GM23338 (cell line): ENCODE measurements around the gene DMTF1. TPM values are rescaled to one million over a fixed set of nuclear protein-coding genes. Genes with fewer than 3 reads are reported as not detected.

Experiments used
- ATAC-seq: fragments of 200-7000 bp; cut with Tn5 transposase; 3 replicates; pipeline ENCODE4 v1.9.1; 2020
- DNase-seq: peaks from one replicate; pipeline ENCODE4 v3.0.0-alpha.2; 2015; ENCODE audit warnings: low spot score
- H2AFZ ChIP-seq: fragments of 200-600 bp; sonication (generic); 2 replicates; pipeline ENCODE4 v1.8.0; 2016; ENCODE audit warnings: antibody characterized with exemption, mild to moderate bottlenecking, moderate library complexity
- H3F3A ChIP-seq: fragments of 200-600 bp; sonication (generic); replicated peaks from 2 replicates; pipeline ENCODE4 v1.8.0; 2017; ENCODE audit warnings: antibody characterized with exemption, mixed run types, low read depth
- H3K27ac ChIP-seq: fragments of 200-600 bp; sonication (generic); 2 replicates; pipeline ENCODE4 v1.6.1; 2016; ENCODE audit warnings: low read depth
- H3K27me3 ChIP-seq: fragments of 200-600 bp; sonication (generic); 2 replicates; pipeline ENCODE4 v1.8.0; 2016; ENCODE audit warnings: mild to moderate bottlenecking, mixed run types, moderate library complexity; ENCODE audit not compliant: insufficient read depth
- H3K36me3 ChIP-seq: fragments of 200-600 bp; sonication (generic); 2 replicates; pipeline ENCODE4 v1.8.0; 2016; ENCODE audit warnings: mild to moderate bottlenecking; ENCODE audit not compliant: insufficient read depth
- H3K4me1 ChIP-seq: fragments of 200-600 bp; sonication (generic); 2 replicates; pipeline ENCODE4 v1.8.0; 2016; ENCODE audit warnings: mild to moderate bottlenecking, moderate library complexity; ENCODE audit not compliant: insufficient read depth
- H3K4me2 ChIP-seq: fragments of 200-600 bp; sonication (generic); 2 replicates; pipeline ENCODE4 v1.7.1; 2017; ENCODE audit warnings: mixed run types
- H3K4me3 ChIP-seq: fragments of 200-600 bp; sonication (generic); 2 replicates; pipeline ENCODE4 v1.6.1; 2016; ENCODE audit warnings: mixed run types
- H3K79me2 ChIP-seq: fragments of 200-600 bp; sonication (generic); replicated peaks from 2 replicates; pipeline ENCODE4 v1.8.0; 2017; ENCODE audit warnings: mild to moderate bottlenecking; ENCODE audit not compliant: insufficient read depth
- H3K9me2 ChIP-seq: fragments of 200-600 bp; sonication (generic); 2 replicates; pipeline ENCODE4 v1.8.0; 2017; ENCODE audit not compliant: insufficient read depth
- H4K20me1 ChIP-seq: fragments of 200-600 bp; sonication (generic); replicated peaks from 2 replicates; pipeline ENCODE4 v1.8.0; 2017; ENCODE audit warnings: mild to moderate bottlenecking; ENCODE audit not compliant: insufficient read depth
- H3K27ac Mint-ChIP-seq: 2 replicates; pipeline ENCODE4 v1.8.0; 2020; ENCODE audit warnings: inconsistent platforms, mild to moderate bottlenecking, moderate library complexity, mixed read lengths
- H3K27me3 Mint-ChIP-seq: 3 replicates; pipeline ENCODE4 v1.8.0; 2022; ENCODE audit warnings: low read depth, mild to moderate bottlenecking, moderate library complexity, mixed read lengths, inconsistent platforms; ENCODE audit not compliant: insufficient read depth, poor library complexity
- H3K36me3 Mint-ChIP-seq: 3 replicates; pipeline ENCODE4 v1.8.0; 2021; ENCODE audit warnings: low read depth, mild to moderate bottlenecking, inconsistent platforms, moderate library complexity, mixed read lengths
- H3K4me1 Mint-ChIP-seq: 3 replicates; pipeline ENCODE4 v1.8.0; 2020; ENCODE audit warnings: mild to moderate bottlenecking, inconsistent platforms, mixed read lengths
- H3K4me3 Mint-ChIP-seq: 3 replicates; pipeline ENCODE4 v1.8.0; 2021; ENCODE audit warnings: moderate library complexity, mild to moderate bottlenecking, inconsistent platforms, mixed read lengths
- H3K9me3 Mint-ChIP-seq: 3 replicates; pipeline ENCODE4 v1.8.0; 2020; ENCODE audit warnings: moderate library complexity, mild to moderate bottlenecking, inconsistent platforms, mixed read lengths
- CREB1 ChIP-seq: fragments of 250-450 bp; sonication (Bioruptor Pico); IDR thresholded peaks from 2 replicates; pipeline ENCODE4 v1.5.0; 2020; ENCODE audit warnings: low read depth, mild to moderate bottlenecking, moderate library complexity
- CTCF ChIP-seq, 2 experiments: fragments of 200-600 bp in 1 of 2; sonication (generic) in 1 of 2; conservative IDR thresholded peaks; 2 replicates each; pipeline versions ENCODE4 v1.5.1 to v1.6.1; 2016 to 2017; ENCODE audit warnings: antibody characterized with exemption in 2 of 2, low read depth in 2 of 2, mild to moderate bottlenecking in 2 of 2, moderate library complexity in 1 of 2
- ETS1 ChIP-seq: IDR thresholded peaks from 2 replicates; pipeline ENCODE4 v1.6.1; 2016; ENCODE audit warnings: antibody characterized with exemption
- EZH2 ChIP-seq: fragments of 200-600 bp; sonication (generic); IDR thresholded peaks from one replicate; pipeline ENCODE4 v1.8.0; 2017; ENCODE audit warnings: antibody characterized with exemption, mild to moderate bottlenecking, low read depth; ENCODE audit not compliant: unreplicated experiment
- EZH2phosphoT487 ChIP-seq: fragments of 200-600 bp; sonication (generic); IDR thresholded peaks from one replicate; pipeline ENCODE4 v1.8.1; 2018; ENCODE audit warnings: antibody characterized with exemption; ENCODE audit not compliant: unreplicated experiment
- JUNB ChIP-seq: IDR thresholded peaks from one replicate; pipeline ENCODE4 v1.6.1; 2016; ENCODE audit warnings: antibody characterized with exemption; ENCODE audit not compliant: unreplicated experiment
- NANOG ChIP-seq: IDR thresholded peaks from 2 replicates; pipeline ENCODE4 v1.6.1; 2016; ENCODE audit warnings: antibody characterized with exemption, borderline replicate concordance
- POLR2AphosphoS5 ChIP-seq: IDR thresholded peaks from 2 replicates; pipeline ENCODE4 v1.6.1; 2016; ENCODE audit warnings: antibody characterized with exemption, low read depth
- REST ChIP-seq: IDR thresholded peaks from one replicate; pipeline ENCODE4 v1.6.1; 2018; ENCODE audit warnings: antibody characterized with exemption; ENCODE audit not compliant: unreplicated experiment
- STAT1 ChIP-seq: IDR thresholded peaks from one replicate; pipeline ENCODE4 v1.6.1; 2016; ENCODE audit warnings: antibody characterized with exemption; ENCODE audit not compliant: unreplicated experiment
- ZNF114 ChIP-seq: fragments of 250-450 bp; sonication (Bioruptor Pico); IDR thresholded peaks from 2 replicates; pipeline ENCODE4 v1.5.0; 2020; ENCODE audit warnings: mild to moderate bottlenecking, moderate library complexity
- ZNF331 ChIP-seq: fragments of 250-450 bp; sonication (Bioruptor Pico); IDR thresholded peaks from 2 replicates; pipeline ENCODE4 v1.5.0; 2020; ENCODE audit warnings: low read depth, mild to moderate bottlenecking, moderate library complexity
- polyA plus RNA-seq: library from polyadenylated mRNA; unstranded; fragments of >200 nt; fragmentation: Nextera tagmentation; extraction: Ambion mirVana; gene quantifications from 2 replicates; pipeline ENCODE4 v1.2.1, GENCODE V29; 2016
- total RNA-seq: library from RNA; depleted of rRNA; stranded (reverse); fragments of >200 nt; shearing (Covaris generic); gene quantifications from 2 replicates; pipeline ENCODE4 v1.2.3, GENCODE V29; 2014

DMTF1 gene
- total and polyA plus RNA-seq, 2 experiments from 2014 or later = 60.4 to 114 TPM

- TF ChIP-seq CTCF (conservative IDR thresholded peaks at IDR 0.05; ENCODE audit: low read depth in 2 of 2) = no peak
- no peak for TF ChIP-seq CREB1 (CRISPR knock-in tag)
- no peak for TF ChIP-seq ETS1
- TF ChIP-seq EZH2phosphoT487 = no peak
- TF ChIP-seq ZNF331 (CRISPR knock-in tag) = no peak
- no peak for TF ChIP-seq EZH2
These were observed 38.5 kb downstream of the DMTF1 start (continued) for GRCh38 chr7:87190783-87191182.

GRCh38 chr7:87192784-87193487 is 40.7 kb downstream of the DMTF1 start:
- Histone ChIP-seq H2AFZ (no peak overlapping the region), H3F3A (no peaks in the 10 kb centered on the region; the same call in 1 of the 2 replicates), H3K36me3 (peaks cover 87% of the 10 kb centered on the region), H3K4me2 (no peak overlapping the region), H4K20me1 (0 out of 2 replicates have a peak, but pooled peaks cover 12% of the 10 kb centered on the region), H3K4me1 (no peaks in the 10 kb centered on the region), H3K79me2 (no peaks in the 10 kb centered on the region; the same call in 1 of the 2 replicates), H3K9me2 (no peaks in the 10 kb centered on the region), H3K4me3 (no peak overlapping the region), H3K27me3 (no peaks in the 10 kb centered on the region), H3K27ac (no peak overlapping the region)
- no peaks in the 10 kb centered on the region for H3K4me1 Mint-ChIP-seq
- no peak overlapping the region for H3K4me3 Mint-ChIP-seq
- DNase-seq = no peak
- no peaks in the 10 kb centered on the region for H3K27me3 Mint-ChIP-seq
- peaks cover 80% of the 10 kb centered on the region for H3K36me3 Mint-ChIP-seq
- ATAC-seq = no peak
- H3K27ac Mint-ChIP-seq = no peak overlapping the region
- no peaks in the 10 kb centered on the region for H3K9me3 Mint-ChIP-seq
- TF ChIP-seq CTCF (conservative IDR thresholded peaks at IDR 0.05; ENCODE audit: low read depth in 2 of 2) = no peak
- TF ChIP-seq STAT1 = no peak
- TF ChIP-seq NANOG = no peak
- TF ChIP-seq ETS1 = no peak
- TF ChIP-seq REST = no peak
- TF ChIP-seq POLR2AphosphoS5 = no peak
- TF ChIP-seq EZH2phosphoT487 = no peak
- TF ChIP-seq JUNB = no peak
- no peak for TF ChIP-seq CREB1 (CRISPR knock-in tag)
- no peak for TF ChIP-seq ZNF114
- TF ChIP-seq ZNF331 (CRISPR knock-in tag) = no peak
